HG03521 (cell line): Measurements from ENCODE around the gene NKAPL.
"Not testable (repeated sequence)": the region's sequence is repeated elsewhere in the genome, so short reads cannot be mapped to it uniquely, and the experiment has no call there.

Source experiments
- ATAC-seq: cut with Tn5 transposase; IDR thresholded peaks from one replicate; pipeline ENCODE4 v1.9.1; 2021; ENCODE audit warnings: mild to moderate bottlenecking, moderate library complexity; ENCODE audit not compliant: unreplicated experiment

NKAPL gene

GRCh38 chr6:28295326-28295725 lies 36.2 kb downstream of the NKAPL start:
- no peak for ATAC-seq

DNA sequence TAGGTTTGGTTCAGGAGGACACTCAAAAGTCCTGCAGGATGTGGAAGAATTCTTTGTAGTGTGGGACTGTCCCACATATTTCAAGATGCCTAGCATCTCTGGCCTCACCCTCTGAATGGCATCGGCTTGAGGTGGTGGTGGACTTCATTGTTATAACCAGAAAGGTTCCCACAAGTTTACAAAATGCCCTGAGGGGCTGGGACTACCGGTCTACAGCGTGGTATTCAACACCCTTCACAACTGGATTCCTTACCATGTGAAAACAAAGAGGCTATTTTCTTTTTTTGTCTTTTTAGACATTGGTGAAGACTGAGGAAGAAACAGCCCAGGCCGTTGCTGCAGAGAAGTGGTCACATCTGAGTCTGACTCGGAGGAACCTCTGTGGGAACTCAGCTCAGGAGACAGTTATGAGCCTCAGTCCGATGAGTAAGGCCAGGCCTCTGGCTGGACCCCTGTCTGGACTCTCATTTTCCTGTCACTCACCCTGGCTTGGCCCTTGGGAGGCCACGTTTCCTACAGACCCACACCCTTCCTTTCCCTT lies 37.5 kb downstream of the NKAPL start:
- no peak for ATAC-seq

DNA sequence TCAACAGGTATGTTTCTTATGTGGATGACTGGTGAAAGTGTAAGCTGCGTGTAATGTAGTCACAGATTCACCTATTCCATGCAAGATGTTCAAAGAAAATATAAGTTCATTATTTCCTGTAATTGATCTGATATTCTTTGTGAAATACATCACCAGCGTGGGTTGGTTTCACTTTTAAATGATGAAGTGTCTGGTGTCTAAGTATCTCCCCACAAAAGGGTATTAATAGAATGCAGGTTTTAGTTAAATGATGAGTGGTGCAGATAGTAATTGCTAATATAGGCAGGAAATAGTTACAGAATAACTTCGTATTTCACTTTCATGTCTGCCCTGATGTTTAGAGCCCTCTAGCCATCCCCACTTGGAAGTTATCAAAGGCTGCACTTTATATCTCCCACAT lies 44.5 kb downstream of the NKAPL start:
- peak; percentile 85 for ATAC-seq

GRCh38 chr6:28306363-28306762 lies 47.3 kb downstream of the NKAPL start:
- ATAC-seq = not testable (repeated sequence)
